ENCODE measurements around the gene MAP1S.

DNA sequence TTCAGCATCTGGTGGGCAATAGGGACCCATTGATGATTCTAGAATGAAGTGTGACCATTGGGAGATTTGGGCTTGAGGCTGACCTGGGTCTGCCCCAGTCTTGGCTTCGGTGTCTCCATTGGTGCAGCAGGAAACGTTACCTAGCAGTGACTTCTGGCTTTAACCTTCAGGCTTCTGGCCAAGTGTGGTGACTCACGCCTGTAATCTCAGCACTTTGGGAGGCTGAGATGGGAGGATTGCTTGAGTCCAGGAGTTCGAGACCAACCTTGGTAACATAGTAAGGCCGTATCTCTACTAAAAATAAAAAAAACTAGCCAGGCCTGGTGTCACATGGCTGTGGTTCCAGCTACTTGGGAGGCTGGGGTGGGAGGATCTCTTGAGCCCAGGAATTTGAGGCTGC is 39.2 kb downstream of the MAP1S start:
- no peak for TF ChIP-seq CTCF (IDR thresholded peaks at IDR 0.05)
- TF ChIP-seq POLR2AphosphoS5 (IDR thresholded peaks at IDR 0.05), result no peak
- no peak for TF ChIP-seq POLR2A (IDR thresholded peaks at IDR 0.05)
